Measurements from ENCODE around the gene CCDC50.

Gene CCDC50

GRCh38 chr3:191360620-191361019 lies 31.4 kb downstream of the CCDC50 start:
- Mint-ChIP-seq H3K36me3 (ENCODE audit: low read depth) (peaks cover 76% of the 10 kb centered on the region), H3K4me3 (no peak overlapping the region), H3K4me1 (peaks cover 3% of the 10 kb centered on the region), H3K27ac (no peak overlapping the region), H3K27me3 (ENCODE audit: low read depth) (no peaks in the 10 kb centered on the region), H3K9me3 (no peaks in the 10 kb centered on the region)
- TF ChIP-seq, protein P1, sequence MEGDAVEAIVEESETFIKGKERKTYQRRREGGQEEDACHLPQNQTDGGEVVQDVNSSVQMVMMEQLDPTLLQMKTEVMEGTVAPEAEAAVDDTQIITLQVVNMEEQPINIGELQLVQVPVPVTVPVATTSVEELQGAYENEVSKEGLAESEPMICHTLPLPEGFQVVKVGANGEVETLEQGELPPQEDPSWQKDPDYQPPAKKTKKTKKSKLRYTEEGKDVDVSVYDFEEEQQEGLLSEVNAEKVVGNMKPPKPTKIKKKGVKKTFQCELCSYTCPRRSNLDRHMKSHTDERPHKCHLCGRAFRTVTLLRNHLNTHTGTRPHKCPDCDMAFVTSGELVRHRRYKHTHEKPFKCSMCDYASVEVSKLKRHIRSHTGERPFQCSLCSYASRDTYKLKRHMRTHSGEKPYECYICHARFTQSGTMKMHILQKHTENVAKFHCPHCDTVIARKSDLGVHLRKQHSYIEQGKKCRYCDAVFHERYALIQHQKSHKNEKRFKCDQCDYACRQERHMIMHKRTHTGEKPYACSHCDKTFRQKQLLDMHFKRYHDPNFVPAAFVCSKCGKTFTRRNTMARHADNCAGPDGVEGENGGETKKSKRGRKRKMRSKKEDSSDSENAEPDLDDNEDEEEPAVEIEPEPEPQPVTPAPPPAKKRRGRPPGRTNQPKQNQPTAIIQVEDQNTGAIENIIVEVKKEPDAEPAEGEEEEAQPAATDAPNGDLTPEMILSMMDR (IDR thresholded peaks at IDR 0.05; ENCODE audit: unreplicated experiment in 3 of 3), result no peak

DNA sequence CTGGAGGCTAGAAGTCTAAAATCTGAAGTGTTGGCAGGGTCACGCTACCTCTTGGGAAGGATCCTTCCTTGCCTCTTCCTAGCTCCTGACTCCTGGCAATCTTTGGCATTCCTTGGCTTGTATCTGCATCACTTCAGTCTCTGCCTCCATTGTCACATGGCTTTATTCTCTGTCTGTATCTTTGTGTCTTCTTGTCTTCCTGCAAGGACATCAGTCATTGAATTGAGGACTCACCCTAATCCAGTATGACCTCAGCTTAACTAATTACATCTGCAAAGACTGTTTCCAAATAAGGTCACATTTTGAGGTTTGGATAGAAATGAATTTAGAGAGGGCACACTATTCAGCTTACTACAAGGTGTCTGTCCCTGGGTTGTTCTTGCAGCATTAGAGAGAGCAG lies 32.3 kb downstream of the CCDC50 start:
- H3K27ac Mint-ChIP-seq, result no peak overlapping the region

DNA sequence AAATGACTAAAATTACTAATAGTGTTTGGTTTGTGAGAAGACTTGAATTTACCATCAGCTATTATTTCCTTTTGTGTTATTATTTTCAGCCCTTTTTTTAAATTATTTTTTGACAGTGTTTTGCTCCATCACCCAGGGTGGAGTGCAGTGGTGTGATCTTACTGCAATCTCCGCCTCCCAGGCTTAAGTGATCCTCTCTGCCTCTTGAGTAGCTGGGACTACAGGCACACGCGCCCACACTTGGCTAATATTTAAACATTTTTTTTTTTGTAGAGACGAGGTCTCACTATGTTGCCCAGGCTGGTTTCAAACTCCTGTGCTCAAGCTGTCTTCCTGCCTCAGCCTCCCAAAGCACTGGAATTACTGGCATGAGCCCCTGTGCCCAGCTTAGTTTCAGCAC lies 32.8 kb downstream of the CCDC50 start:
- no peaks in the 10 kb centered on the region for H3K9me3 Mint-ChIP-seq
- no peaks in the 10 kb centered on the region for H3K4me1 Mint-ChIP-seq
- peaks cover 80% of the 10 kb centered on the region for H3K36me3 Mint-ChIP-seq (ENCODE audit: low read depth)
- TF ChIP-seq, protein P1 (IDR thresholded peaks at IDR 0.05; ENCODE audit: unreplicated experiment in 3 of 3), result no peak
- H3K4me3 Mint-ChIP-seq, result no peak overlapping the region
- no peaks in the 10 kb centered on the region for H3K27me3 Mint-ChIP-seq (ENCODE audit: low read depth)
- no peak overlapping the region for H3K27ac Mint-ChIP-seq

More for the DNA sequence above, 32.3 kb downstream of the CCDC50 start:
- H3K27me3 Mint-ChIP-seq (ENCODE audit: low read depth), result no peaks in the 10 kb centered on the region
- H3K36me3 Mint-ChIP-seq (ENCODE audit: low read depth), result peaks cover 76% of the 10 kb centered on the region
- no peak overlapping the region for H3K4me3 Mint-ChIP-seq
- no peaks in the 10 kb centered on the region for H3K9me3 Mint-ChIP-seq
- TF ChIP-seq, protein P1 (IDR thresholded peaks at IDR 0.05; ENCODE audit: unreplicated experiment in 3 of 3), result no peak
- H3K4me1 Mint-ChIP-seq, result no peaks in the 10 kb centered on the region

DNA sequence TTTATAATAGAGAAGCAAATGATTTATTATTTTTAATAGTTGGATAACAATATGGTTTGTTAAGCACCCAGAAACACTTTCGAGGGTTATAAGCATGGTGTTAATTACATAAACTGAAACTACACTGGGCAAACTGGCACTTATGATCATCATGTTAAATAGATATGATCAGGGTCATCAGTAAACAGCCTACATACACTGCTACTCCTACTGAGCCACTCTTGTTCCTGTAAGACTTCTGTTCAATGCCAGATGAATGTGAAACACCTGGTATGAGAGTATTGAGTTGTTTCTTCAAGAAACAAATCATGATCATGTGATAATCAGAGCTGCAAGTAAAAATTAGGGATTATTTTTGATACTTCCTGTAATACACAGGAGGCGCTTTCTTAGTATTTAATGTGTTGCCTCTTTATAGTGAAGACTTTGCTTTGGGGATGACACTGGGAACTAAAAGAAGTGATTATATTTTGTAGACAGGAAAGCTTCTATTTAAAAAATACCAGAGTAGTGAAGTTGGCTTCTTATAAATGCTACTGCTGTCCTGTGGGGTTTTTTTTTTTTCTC lies 33.4 kb downstream of the CCDC50 start:
- TF ChIP-seq, protein P1 (IDR thresholded peaks at IDR 0.05; ENCODE audit: unreplicated experiment in 3 of 3), result no peak
- peaks cover 78% of the 10 kb centered on the region for H3K36me3 Mint-ChIP-seq (ENCODE audit: low read depth)
- no peaks in the 10 kb centered on the region for H3K4me1 Mint-ChIP-seq
- H3K4me3 Mint-ChIP-seq, result no peak overlapping the region
- no peaks in the 10 kb centered on the region for H3K27me3 Mint-ChIP-seq (ENCODE audit: low read depth)
- no peaks in the 10 kb centered on the region for H3K9me3 Mint-ChIP-seq
- no peak overlapping the region for H3K27ac Mint-ChIP-seq

- no peak overlapping the region for H3K4me3 Mint-ChIP-seq
- H3K27me3 Mint-ChIP-seq (ENCODE audit: low read depth), result no peaks in the 10 kb centered on the region
- H3K9me3 Mint-ChIP-seq, result no peaks in the 10 kb centered on the region
- H3K27ac Mint-ChIP-seq, result no peak overlapping the region
- H3K4me1 Mint-ChIP-seq, result no peaks in the 10 kb centered on the region
- TF ChIP-seq, protein P1 (IDR thresholded peaks at IDR 0.05; ENCODE audit: unreplicated experiment in 3 of 3), result no peak
- peaks cover 74% of the 10 kb centered on the region for H3K36me3 Mint-ChIP-seq (ENCODE audit: low read depth)
Observed at GRCh38 chr3:191363221-191363620, 34.0 kb downstream of the CCDC50 start.

- peaks cover 66% of the 10 kb centered on the region for H3K36me3 Mint-ChIP-seq (ENCODE audit: low read depth)
- no peak overlapping the region for H3K4me3 Mint-ChIP-seq
- no peak overlapping the region for H3K27ac Mint-ChIP-seq
Observed at GRCh38 chr3:191366675-191367074, 37.5 kb downstream of the CCDC50 start.

More at GRCh38 chr3:191366675-191367074, 37.5 kb downstream of the CCDC50 start:
- H3K9me3 Mint-ChIP-seq, result no peaks in the 10 kb centered on the region
- peaks cover 5% of the 10 kb centered on the region for H3K4me1 Mint-ChIP-seq
- H3K27me3 Mint-ChIP-seq (ENCODE audit: low read depth), result no peaks in the 10 kb centered on the region
- TF ChIP-seq, protein P1 (IDR thresholded peaks at IDR 0.05; ENCODE audit: unreplicated experiment in 3 of 3), result no peak

All from nephron (organoid).